ENCODE results near the gene KCNQ1.
A peak's percentile ranks its signal among the peaks of the same experiment; 100 is the strongest.

The KCNQ1 gene

DNA sequence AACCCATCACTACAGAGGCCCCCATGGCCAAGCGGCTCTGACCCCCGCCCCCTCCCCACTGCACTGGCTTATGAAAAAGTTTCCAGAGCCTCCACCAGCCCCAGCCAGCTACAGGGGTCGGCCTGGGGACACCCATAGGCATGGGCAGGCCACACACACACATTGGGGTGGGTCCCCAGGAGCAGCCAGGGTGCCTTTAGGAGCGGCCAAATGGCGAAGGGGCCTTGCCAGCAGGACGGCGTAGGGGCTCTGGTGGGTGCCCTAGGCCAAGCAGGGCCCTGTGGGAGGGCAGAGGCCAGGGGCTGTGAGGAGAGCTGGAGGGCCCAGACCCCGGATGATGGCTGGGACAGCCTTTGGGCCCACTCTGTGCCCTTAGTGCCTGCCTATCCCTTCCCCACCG, 34.2 kb upstream of the KCNQ1 start:
- DNase-seq: no peak

GRCh38 chr11:2411446-2412305, 33.1 kb upstream of the KCNQ1 start:
- no peak for DNase-seq

DNA sequence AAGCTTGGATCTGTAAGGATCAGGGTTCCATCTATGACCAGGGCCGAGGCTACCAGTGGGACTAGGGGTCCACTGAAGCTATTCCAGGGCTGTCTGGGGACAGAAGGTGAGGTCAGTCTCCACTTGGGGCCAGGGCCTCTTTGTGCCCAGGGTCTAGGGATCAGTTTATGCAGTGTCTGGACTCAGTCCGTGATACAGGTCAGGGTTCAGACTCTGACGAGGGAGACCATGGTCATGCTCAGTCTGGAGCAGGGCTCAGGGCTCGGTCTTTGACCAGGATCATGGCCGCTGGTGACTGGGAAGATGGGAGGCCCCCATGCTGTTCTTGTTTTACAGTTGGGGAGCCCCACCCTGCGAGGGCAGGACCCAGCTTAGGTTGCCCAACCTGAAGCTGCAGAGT, 32.5 kb upstream of the KCNQ1 start:
- no peak for DNase-seq

DNA sequence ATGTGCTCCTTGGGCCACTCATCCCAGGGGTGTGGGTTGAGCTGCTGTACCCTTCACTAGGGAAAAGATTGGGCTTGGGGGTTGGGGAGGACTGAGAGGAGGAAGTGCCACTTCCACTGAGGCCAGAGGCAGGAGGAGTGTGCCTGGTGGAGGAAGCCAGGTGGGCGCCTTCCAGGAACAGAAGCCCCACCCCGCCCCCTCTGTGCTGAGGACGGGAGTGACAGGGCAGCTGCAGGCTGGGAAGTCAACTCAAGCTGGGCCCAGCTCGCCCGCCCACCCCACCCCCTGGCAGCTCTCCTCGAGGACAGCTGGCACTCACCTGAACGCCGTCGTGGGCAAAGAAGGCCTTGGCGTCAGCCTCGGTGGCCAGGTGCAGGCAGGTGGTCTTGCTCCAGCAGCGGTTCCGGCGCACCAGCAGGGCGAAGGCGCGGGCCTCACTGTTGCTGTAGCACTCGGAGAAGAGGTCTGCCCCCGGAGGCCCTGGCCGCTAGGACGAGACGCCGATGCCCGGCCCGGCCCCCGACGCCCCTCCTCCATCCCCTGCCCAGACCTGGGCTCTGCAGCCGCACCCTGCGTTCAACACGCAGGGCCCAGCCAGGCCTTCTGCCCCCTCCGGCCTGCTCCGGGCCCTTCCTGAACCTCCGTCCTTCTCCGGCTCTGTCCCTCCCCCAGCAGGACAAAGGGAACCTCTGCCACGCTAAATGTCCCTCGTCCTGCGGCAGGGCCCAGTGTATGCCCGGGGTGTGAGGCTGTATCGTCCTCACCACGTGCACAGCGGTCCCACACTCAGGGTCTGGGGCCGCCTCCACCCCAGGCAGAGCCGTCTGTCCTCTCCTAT, 30.8 kb upstream of the KCNQ1 start:
- no peak for DNase-seq

- DNase-seq: no peak
Measured at GRCh38 chr11:2414616-2415015, 30.2 kb upstream of the KCNQ1 start.

- no peak for DNase-seq
Measured at GRCh38 chr11:2415171-2415570, 29.6 kb upstream of the KCNQ1 start.

DNA sequence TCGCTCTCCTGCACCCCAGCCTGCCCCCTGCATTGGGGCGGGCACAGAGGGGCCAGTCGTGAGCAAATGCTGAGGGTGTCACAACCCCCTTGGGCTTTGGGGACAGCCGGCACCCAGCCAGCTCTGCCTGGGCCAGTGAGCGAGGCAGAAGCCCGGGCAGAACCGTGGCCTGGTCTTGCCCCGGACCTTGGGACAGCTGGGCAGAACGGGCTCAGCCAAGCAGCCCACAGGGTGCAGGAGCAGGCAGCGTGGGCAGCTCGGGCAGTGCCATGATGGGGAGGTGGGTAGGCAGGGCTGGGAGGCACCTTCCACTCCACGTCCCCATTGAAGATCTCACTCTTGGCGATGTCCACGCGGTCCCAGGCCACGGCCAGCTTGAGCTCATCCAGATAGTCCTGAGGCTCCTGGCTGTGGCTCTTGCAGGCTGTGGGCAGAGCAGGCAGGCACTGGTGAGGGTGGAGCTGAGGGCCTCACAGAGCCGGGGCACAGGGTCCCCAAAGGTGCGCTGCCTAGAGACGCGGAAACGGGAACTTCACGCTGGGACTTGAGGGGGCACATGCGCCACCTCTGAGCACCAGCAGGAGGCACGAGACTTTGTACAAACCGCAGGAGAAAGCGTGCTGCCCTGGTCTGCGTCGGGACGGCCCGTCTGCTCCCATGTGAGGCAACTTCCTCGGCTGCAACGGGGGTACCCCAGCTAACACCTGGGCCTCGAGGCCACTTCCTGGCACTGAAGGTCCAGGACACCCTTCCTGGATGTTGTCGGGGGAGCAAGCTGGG, 29.0 kb upstream of the KCNQ1 start:
- no peak for DNase-seq

DNA sequence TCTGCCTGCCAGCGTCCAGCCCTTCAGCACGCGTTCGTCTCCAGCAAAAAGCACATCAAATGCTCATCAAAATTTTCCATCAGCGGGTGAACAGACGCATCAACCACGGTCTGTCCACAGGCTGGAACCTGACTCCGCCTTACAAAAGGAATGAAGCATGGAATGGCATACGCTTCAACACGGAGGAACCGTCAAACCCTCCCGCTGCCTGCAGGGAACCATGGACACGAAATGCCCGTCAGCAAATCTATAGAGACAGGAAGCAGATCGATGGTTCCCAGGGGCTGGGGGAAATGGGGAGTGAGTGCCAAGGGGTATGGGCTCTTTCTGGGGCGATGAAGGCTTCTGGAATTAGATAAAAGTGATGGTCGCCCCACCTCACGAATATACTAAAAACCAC, 28.0 kb upstream of the KCNQ1 start:
- no peak for DNase-seq

DNA sequence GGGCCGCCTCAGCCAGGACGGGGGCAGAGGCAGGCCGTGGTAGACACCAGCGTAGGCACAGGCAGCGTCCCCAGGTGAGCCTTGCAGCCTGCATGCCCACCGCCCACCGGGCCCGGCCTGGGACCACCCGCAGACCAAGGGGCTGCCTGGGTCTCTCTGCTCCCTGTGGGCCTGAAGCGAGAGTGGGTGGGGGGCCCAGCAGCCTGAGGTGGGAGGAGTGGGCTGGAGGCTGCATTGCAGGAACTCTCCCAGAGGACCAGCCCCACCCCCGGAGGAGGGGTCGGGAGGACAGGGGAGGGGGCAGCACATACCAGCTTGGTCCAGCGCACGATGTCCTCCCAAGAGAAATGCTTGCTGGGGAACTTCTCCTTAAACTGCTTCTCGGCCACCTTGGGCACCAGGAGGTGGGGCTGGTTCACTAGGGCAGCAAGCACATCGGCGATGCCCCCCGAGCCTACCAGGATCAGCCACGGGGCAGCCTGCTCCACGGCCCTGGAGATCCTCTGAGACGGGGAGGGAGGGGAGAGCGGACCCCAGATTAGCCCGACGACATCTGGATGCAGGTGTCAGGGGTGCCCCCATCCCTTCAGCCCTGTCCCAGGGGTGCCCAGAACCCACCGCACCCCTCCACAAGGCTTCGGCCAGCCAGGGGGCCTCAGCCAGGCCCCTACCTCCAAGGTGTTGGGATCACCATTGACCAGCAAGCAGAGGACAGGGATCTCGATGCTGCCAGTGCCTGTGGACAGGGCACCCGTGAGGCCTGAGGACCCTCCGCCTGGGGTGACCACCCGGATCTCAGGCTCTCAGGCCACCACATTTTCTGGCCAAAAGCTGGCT, 26.7 kb upstream of the KCNQ1 start:
- DNase-seq: no peak

GRCh38 chr11:2418693-2419360, 26.0 kb upstream of the KCNQ1 start:
- DNase-seq: no peak

DNA sequence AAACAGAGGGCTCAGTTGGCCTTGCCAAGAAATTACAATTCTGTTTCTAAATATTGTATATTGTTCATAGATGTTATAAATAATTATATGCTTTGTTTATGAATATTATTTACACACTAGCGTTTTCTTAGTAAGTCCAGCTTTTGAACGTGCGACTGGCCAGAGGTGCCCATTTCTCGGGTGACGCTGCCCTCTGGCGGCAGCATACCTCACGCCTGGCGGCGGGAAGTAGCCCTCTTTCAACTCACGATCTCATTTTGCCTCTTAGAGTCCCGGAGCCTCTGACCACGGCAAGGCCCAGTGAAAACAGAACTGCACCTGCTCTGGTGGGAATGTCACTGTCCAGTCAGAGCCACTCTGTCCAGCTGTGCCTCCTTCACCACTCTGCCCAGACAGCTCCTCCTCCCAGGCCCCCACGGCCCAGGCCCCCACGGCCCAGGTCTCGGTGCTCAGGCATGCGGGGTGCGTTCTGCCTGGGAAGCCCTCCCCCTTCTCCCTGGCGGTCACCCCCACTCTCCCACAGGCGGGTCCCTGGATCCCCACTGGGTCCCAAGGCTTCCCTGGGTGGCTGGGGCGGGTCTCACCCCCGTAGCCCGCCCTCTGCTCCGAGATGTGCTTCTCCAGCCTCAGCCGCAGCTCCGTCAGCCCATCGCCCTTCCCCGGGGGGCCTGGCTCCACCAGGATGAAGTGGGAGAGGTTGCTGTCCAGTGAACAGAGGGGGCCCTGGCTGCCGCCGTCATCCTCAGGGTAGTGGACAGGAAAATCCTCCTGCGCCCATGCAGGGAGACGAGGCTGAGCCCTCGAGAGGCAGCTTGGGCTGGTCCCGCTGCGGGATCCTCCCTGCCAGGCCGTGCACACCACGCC, 24.9 kb upstream of the KCNQ1 start:
- peak; percentile 67 for DNase-seq

DNA sequence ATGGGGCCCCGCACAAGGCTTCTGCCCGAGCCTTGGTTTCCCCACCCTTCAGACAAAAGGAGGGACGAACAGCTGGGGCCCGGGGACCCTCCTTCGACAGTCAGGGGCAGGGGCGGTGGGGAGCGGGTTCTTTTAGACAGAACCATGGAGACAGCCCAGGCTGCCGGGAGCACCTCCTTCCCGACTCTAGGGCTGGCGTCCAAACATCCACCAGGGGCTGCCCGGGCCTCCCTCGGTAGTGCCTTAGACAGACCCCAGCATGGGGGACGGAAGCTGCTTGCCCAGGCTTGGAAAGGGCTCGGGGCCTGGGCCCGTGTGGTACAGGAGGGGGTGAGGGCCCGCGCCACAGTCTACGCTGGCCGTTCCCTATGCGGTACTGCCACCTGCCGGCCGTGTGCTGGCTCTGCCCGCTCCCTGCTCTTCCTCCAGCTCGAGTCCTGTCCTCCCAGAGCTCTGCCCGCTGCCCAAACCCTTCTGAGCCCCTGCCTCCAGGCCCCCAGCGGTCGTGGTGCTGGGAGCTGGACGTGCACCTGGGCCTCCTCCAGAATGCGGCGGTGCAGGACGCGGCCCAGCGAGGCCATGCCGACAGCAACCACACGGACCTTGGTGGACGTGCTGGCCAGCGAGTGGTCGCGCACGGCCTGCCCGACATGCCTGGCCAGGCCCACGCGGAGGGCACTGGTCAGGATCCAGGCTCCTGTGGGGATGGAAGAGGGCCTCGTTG, 24.1 kb upstream of the KCNQ1 start:
- peak; percentile 69 for DNase-seq

GRCh38 chr11:2421226-2421994, 23.4 kb upstream of the KCNQ1 start:
- DNase-seq: no peak

GRCh38 chr11:2421996-2422395, 22.8 kb upstream of the KCNQ1 start:
- DNase-seq: no peak

DNA sequence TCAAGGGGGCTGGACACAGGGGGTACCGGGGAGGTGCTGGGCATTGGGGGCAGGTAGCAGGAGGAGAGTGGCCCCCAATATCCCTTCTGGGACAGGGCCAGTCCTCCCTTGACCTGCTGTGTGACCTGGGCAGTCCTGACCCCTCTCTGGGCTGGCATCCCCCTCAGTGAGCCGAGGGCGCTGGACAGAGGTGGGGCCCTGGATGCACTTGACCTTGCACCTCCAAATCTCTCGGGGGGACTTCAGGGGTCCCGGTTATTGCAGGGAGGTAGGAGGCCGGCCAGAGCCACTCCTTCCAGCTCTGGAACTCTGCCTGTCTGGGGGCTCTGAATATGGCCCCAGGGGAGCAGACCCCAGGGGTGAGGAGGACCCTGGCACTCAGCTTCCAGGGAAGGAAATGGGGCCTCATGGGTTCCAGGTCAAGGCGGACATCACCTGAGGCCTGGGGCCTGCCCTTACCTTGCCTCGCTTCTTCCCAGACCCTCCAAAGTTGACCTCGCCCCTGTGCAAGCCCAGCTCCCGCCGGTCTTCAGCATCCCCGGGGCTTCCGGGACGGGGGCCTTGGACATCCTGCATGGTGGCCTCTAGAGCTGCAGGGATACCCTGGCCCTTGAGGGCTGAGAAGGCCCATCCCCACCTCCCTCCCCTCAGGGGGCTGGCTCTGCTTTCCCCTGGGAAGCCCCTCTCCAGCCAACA, 22.2 kb upstream of the KCNQ1 start:
- DNase-seq: no peak

DNA sequence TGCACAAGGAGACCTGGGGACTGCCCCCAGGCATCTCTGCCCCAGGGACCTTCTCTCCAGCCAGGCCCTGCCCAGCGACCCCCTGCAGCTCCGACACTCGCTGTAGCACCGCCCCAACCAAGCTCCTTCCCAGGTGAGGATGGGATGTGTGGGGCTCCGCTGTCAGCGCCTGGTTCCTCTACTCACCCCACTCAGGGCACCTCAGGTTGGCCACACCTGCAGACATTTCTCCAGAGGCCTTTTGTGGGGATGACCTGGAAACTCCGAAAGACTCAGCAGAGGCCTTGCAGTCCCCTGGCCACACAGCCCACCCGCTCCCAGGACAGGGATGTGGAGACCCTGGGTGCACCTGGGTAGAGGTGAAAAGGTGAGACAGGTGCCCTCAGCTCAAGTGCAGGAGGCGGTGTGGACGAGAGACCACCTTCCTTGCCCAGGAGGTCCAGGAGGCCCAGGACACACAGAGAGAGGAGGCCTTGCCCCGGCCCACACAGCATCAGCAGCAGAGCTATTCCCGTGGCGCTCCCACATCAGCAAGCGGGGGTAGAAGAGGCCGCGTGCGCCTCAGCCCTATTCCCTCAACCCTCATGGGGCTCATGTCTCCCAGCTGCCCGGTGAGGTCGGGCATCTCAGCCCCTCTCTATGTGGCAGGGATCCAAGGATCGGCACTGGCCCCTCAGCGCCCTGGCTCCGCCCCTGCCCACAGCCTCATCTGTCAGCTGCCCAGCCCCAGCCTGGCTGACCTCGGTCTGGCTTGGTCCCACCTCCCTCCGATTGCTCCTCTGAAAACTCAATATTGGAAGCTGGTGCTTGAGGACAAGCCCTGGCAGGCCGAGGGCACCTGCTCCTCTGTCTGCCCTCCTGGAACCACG, 21.4 kb upstream of the KCNQ1 start:
- DNase-seq: no peak

GRCh38 chr11:2424811-2425495, 19.9 kb upstream of the KCNQ1 start:
- DNase-seq: no peak
